Measurements from ENCODE around the gene TCF20. TPM values are rescaled to one million over a fixed set of nuclear protein-coding genes. Genes with fewer than 3 reads are reported as not detected.

TCF20 gene
- total and polyA plus RNA-seq, 2 experiments from 2014 or later: 0.64 to 17.2 TPM

DNA sequence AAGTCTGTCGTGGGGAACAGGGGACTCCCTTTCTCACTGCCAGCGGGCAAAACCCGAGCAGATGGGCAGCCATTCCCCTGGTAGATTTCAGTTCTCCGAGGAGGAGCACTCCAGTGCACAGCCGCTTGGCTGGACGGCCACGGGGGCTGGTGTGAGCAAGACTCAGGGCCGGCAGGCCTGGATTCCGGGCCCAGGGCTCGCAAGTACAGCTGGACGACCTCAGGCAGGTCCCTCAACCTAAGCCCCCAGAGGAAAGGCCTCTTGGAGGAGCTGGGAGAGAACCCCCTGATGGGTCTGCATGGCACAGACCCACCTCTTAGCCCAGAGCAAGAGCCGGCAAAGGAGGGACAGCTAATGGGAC is 31.3 kb upstream of the TCF20 start:
- H3K4me1 ChIP-seq (ENCODE audit: insufficient read depth): no peaks in the 10 kb centered on the region
- H3K4me3 ChIP-seq: no peak overlapping the region
- no peak overlapping the region for H2AFZ ChIP-seq
- no peaks in the 10 kb centered on the region for H4K20me1 ChIP-seq (ENCODE audit: insufficient read depth)
- TF ChIP-seq EZH2phosphoT487 (IDR thresholded peaks at IDR 0.05; ENCODE audit: insufficient read depth, low read depth): no peak
- TF ChIP-seq EZH2 (IDR thresholded peaks at IDR 0.05; ENCODE audit: insufficient read depth, poor library complexity, severe bottlenecking): no peak
- no peak overlapping the region for H3K4me2 ChIP-seq (ENCODE audit: unreplicated experiment)
- no peaks in the 10 kb centered on the region for H3F3A ChIP-seq (ENCODE audit: insufficient read depth)
- no peak for DNase-seq
- no peaks in the 10 kb centered on the region for H3K9me3 ChIP-seq (ENCODE audit: low read depth)
- 69 to 73% methylated on average over 12 of the region's 12 CpGs for WGBS, 2 experiments (ENCODE audit: low coverage in 1 of 2, low lambda C conversion rate in 2 of 2, missing lambda C conversion rate in 2 of 2)
- no peaks in the 10 kb centered on the region for H3K79me2 ChIP-seq (ENCODE audit: insufficient read depth)
- H3K9ac ChIP-seq: no peak overlapping the region
- in situ Hi-C loops (cut with MboI): no loop called here
- H3K9me2 ChIP-seq (ENCODE audit: insufficient read depth): no peaks in the 10 kb centered on the region
- H3K36me3 ChIP-seq (ENCODE audit: low read depth): no peaks in the 10 kb centered on the region
- no peak overlapping the region for H3K27ac ChIP-seq
- H3K27me3 ChIP-seq (replicated peaks; ENCODE audit: insufficient read depth): no peaks in the 10 kb centered on the region

GRCh38 chr22:42301077-42301741 is 30.8 kb upstream of the TCF20 start:
- Histone ChIP-seq H3K36me3 (ENCODE audit: low read depth) (no peaks in the 10 kb centered on the region), H2AFZ (no peak overlapping the region), H3K4me2 (ENCODE audit: unreplicated experiment) (no peak overlapping the region), H3K9me3 (ENCODE audit: low read depth) (no peaks in the 10 kb centered on the region), H3K9me2 (ENCODE audit: insufficient read depth) (no peaks in the 10 kb centered on the region), H3F3A (ENCODE audit: insufficient read depth) (no peaks in the 10 kb centered on the region), H3K27me3 (replicated peaks; ENCODE audit: insufficient read depth) (no peaks in the 10 kb centered on the region), H3K9ac (no peak overlapping the region), H3K4me1 (ENCODE audit: insufficient read depth) (no peaks in the 10 kb centered on the region), H3K79me2 (ENCODE audit: insufficient read depth) (no peaks in the 10 kb centered on the region), H3K27ac (no peak overlapping the region), H3K4me3 (no peak overlapping the region), H4K20me1 (ENCODE audit: insufficient read depth) (no peaks in the 10 kb centered on the region)
- TF ChIP-seq EZH2phosphoT487 (IDR thresholded peaks at IDR 0.05; ENCODE audit: insufficient read depth, low read depth): no peak
- no peak for TF ChIP-seq EZH2 (IDR thresholded peaks at IDR 0.05; ENCODE audit: insufficient read depth, poor library complexity, severe bottlenecking)
- in situ Hi-C loops (cut with MboI): no loop called here
- 74 to 76% methylated on average over 13 of the region's 13 CpGs for whole genome bisulfite sequencing, 2 experiments (ENCODE audit: low coverage in 1 of 2, low lambda C conversion rate in 2 of 2, missing lambda C conversion rate in 2 of 2)
- no peak for DNase-seq

- Histone ChIP-seq H3K4me2 (ENCODE audit: unreplicated experiment) (no peak overlapping the region), H3K27me3 (replicated peaks; ENCODE audit: insufficient read depth) (no peaks in the 10 kb centered on the region), H3K9ac (no peak overlapping the region), H3K9me3 (ENCODE audit: low read depth) (no peaks in the 10 kb centered on the region), H3K79me2 (ENCODE audit: insufficient read depth) (no peaks in the 10 kb centered on the region), H3K4me3 (no peak overlapping the region), H4K20me1 (ENCODE audit: insufficient read depth) (no peaks in the 10 kb centered on the region), H3K9me2 (ENCODE audit: insufficient read depth) (no peaks in the 10 kb centered on the region), H3K36me3 (ENCODE audit: low read depth) (no peaks in the 10 kb centered on the region), H3K27ac (no peak overlapping the region), H3K4me1 (ENCODE audit: insufficient read depth) (no peaks in the 10 kb centered on the region), H3F3A (ENCODE audit: insufficient read depth) (no peaks in the 10 kb centered on the region), H2AFZ (no peak overlapping the region)
- WGBS, 2 experiments (ENCODE audit: low coverage in 1 of 2, low lambda C conversion rate in 2 of 2, missing lambda C conversion rate in 2 of 2): 41 to 52% methylated on average over 10 of the region's 10 CpGs
- no peak for TF ChIP-seq EZH2phosphoT487 (IDR thresholded peaks at IDR 0.05; ENCODE audit: insufficient read depth, low read depth)
- no peak for TF ChIP-seq EZH2 (IDR thresholded peaks at IDR 0.05; ENCODE audit: insufficient read depth, poor library complexity, severe bottlenecking)
- no peak for DNase-seq
- in situ Hi-C loops (cut with MboI): no loop called here
Observed at GRCh38 chr22:42300259-42301076, 30.0 kb upstream of the TCF20 start.

- Histone ChIP-seq H2AFZ (no peak overlapping the region), H3K27ac (no peak overlapping the region), H3K4me1 (ENCODE audit: insufficient read depth) (no peaks in the 10 kb centered on the region), H4K20me1 (ENCODE audit: insufficient read depth) (no peaks in the 10 kb centered on the region), H3K4me2 (ENCODE audit: unreplicated experiment) (no peak overlapping the region), H3K9me3 (ENCODE audit: low read depth) (no peaks in the 10 kb centered on the region), H3F3A (ENCODE audit: insufficient read depth) (no peaks in the 10 kb centered on the region), H3K79me2 (ENCODE audit: insufficient read depth) (no peaks in the 10 kb centered on the region), H3K4me3 (no peak overlapping the region), H3K27me3 (replicated peaks; ENCODE audit: insufficient read depth) (no peaks in the 10 kb centered on the region), H3K9ac (no peak overlapping the region), H3K9me2 (ENCODE audit: insufficient read depth) (no peaks in the 10 kb centered on the region), H3K36me3 (ENCODE audit: low read depth) (no peaks in the 10 kb centered on the region)
- in situ Hi-C loops (cut with MboI): no loop called here
- TF ChIP-seq EZH2 (IDR thresholded peaks at IDR 0.05; ENCODE audit: insufficient read depth, poor library complexity, severe bottlenecking) (no peak), EZH2phosphoT487 (IDR thresholded peaks at IDR 0.05; ENCODE audit: insufficient read depth, low read depth) (no peak)
- 65 to 66% methylated on average over 12 to 19 of the region's 19 CpGs for whole genome bisulfite sequencing, 2 experiments (ENCODE audit: low coverage in 1 of 2, low lambda C conversion rate in 2 of 2, missing lambda C conversion rate in 2 of 2)
- DNase-seq: no peak
Observed at GRCh38 chr22:42299586-42300258, 29.3 kb upstream of the TCF20 start.
